ENCODE measurements around the gene CLEC16A. TPM values are rescaled to one million over a fixed set of nuclear protein-coding genes. Genes with fewer than 3 reads are reported as not detected.
"Not testable (repeated sequence)": the region's sequence is repeated elsewhere in the genome, so short reads cannot be mapped to it uniquely, and the experiment has no call there.

Gene CLEC16A
- total RNA-seq, 4 donors from 2014 or later = 20.3 to 25.7 (median 25.1) TPM

DNA sequence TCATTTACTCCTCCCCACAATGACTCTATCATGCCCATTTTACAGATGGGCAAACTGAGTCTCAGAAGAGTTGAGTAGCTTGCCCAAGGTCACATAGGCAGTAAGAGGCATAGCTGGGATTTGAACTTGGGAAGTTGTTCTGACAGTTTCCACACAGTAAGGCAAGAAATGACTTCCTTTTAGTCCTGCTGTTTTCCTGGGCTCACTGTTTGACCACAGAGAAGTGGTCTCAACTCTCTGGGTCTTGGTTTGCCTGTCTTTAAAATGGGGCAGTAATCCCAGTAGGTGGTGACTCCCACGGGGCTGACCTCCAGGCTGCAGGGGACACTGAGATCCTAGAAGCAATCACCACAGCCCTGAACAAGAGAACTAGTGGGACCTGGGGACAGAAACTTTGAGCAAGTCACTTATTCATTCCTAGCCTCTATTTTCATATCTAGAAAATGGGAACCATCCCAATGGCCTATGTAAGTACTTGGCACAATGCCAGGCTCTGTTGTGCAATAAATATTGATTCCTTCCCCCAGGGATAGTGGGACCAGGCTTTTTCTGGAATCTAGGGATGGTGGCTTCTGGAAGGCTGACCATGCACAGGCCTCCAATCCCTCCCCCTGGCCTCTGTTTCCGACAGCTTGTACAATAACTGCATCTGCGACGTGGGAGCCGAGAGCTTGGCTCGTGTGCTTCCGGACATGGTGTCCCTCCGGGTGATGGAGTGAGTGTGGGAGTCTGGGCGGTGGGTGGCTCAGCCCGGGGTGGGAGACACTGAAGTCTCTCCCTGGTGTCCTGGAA is 22.6 kb upstream of the CLEC16A start:
- Histone ChIP-seq H3K9me3 (no peaks in the 10 kb centered on the region), H3K4me3 (no peak overlapping the region), H3K4me1 (peaks cover 0 to 58% (median 15%) of the 10 kb centered on the region in 3 donors), H3K36me3 (peaks cover 0 to 37% (median 13%) of the 10 kb centered on the region in 3 donors), H3K27me3 (no peaks in the 10 kb centered on the region), H3K27ac (peak overlapping the region in 2 of 4 donors; percentile 27 to 40)
- no peak for DNase-seq
- no peak for TF ChIP-seq POLR2A (IDR thresholded peaks at IDR 0.05)
- intact Hi-C loops (cut with DNase I) = no loop called here
- whole genome bisulfite sequencing, 2 donors = 78 to 83% methylated on average over 7 to 10 of the region's 10 CpGs

DNA sequence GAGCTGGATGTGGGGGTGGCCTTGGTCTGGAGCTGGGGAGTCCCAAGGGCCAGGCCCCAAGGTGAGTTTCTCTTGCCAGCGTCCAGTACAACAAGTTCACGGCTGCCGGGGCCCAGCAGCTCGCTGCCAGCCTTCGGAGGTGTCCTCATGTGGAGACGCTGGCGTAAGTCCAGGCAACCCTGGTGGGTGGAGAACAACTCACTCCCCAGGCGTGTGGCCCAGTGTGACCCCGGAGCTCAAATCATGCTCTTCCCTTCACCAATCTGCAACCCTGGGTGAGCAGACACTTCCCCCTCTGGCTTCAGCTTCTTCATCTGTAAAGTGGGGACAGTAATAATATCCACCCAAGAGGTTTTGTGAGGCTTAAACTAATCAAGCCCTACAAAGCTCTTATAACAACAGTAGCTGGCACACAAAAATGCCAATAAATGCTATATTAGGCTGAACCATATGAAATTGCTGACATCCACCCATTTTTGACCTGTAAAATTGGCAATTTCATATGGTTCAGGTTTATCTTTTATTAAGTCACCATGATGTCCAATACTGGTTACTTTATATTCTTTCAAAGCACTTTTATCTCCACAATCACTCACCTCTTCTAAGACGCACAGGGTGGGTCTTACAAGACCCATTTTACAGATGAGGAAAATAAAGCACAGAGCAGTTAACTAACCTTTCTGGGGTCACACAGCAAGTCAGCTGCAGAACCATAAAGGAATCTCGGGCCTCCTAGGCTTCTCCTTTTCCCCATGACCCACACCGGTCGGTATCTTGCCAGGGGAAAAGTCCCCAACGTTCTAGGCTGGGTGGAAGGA is 21.8 kb upstream of the CLEC16A start:
- Histone ChIP-seq H3K27ac (peak overlapping the region in 2 of 4 donors; percentile 27 to 40), H3K4me1 (peaks cover 0 to 55% (median 15%) of the 10 kb centered on the region in 3 donors), H3K27me3 (no peaks in the 10 kb centered on the region), H3K9me3 (no peaks in the 10 kb centered on the region), H3K36me3 (peaks cover 0 to 45% (median 20%) of the 10 kb centered on the region in 3 donors), H3K4me3 (no peak overlapping the region)
- intact Hi-C loops (cut with DNase I) = no loop called here
- no peak for DNase-seq
- no peak for TF ChIP-seq POLR2A (IDR thresholded peaks at IDR 0.05)
- TF ChIP-seq, protein P1, sequence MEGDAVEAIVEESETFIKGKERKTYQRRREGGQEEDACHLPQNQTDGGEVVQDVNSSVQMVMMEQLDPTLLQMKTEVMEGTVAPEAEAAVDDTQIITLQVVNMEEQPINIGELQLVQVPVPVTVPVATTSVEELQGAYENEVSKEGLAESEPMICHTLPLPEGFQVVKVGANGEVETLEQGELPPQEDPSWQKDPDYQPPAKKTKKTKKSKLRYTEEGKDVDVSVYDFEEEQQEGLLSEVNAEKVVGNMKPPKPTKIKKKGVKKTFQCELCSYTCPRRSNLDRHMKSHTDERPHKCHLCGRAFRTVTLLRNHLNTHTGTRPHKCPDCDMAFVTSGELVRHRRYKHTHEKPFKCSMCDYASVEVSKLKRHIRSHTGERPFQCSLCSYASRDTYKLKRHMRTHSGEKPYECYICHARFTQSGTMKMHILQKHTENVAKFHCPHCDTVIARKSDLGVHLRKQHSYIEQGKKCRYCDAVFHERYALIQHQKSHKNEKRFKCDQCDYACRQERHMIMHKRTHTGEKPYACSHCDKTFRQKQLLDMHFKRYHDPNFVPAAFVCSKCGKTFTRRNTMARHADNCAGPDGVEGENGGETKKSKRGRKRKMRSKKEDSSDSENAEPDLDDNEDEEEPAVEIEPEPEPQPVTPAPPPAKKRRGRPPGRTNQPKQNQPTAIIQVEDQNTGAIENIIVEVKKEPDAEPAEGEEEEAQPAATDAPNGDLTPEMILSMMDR (IDR thresholded peaks at IDR 0.05) = no peak
- 75 to 85% methylated on average over 5 to 6 of the region's 14 CpGs for WGBS, 2 donors

DNA sequence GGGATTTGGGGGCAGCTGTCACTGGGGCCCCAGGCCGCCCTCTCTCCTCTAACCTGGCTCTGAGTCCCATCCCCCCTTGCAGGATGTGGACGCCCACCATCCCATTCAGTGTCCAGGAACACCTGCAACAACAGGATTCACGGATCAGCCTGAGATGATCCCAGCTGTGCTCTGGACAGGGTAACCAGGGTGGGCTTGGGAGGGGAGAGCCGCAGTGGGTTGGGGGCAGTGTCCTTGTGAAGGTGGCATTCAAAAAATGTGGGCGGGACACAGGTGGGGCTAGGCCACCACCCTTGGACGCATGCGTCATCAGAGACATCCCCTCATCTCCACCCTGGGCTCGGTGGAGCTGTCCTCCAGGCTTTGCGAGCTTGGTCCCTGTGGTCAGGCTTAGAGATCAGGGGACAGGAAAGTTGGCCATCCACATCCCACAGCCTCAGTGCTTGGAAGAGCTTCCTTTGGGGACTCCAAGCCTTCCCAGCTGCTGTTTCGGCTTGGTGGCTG is 21.2 kb upstream of the CLEC16A start:
- WGBS, 2 donors = 73 to 92% methylated on average over 5 to 6 of the region's 10 CpGs
- TF ChIP-seq, protein P1 (IDR thresholded peaks at IDR 0.05) = no peak
- no peak for TF ChIP-seq POLR2A (IDR thresholded peaks at IDR 0.05)
- Histone ChIP-seq H3K36me3 (peaks cover 0 to 52% (median 22%) of the 10 kb centered on the region in 3 donors), H3K27ac (peak overlapping the region in 3 of 4 donors; percentile 18 to 27 (median 27)), H3K4me1 (peaks cover 0 to 48% (median 15%) of the 10 kb centered on the region in 3 donors), H3K4me3 (no peak overlapping the region), H3K27me3 (no peaks in the 10 kb centered on the region), H3K9me3 (no peaks in the 10 kb centered on the region)
- intact Hi-C loops (cut with DNase I) = no loop called here
- DNase-seq = no peak

GRCh38 chr16:10923650-10924214 is 20.6 kb upstream of the CLEC16A start:
- intact Hi-C loops (cut with DNase I) = no loop called here
- Histone ChIP-seq H3K27me3 (no peaks in the 10 kb centered on the region), H3K27ac (peak overlapping the region in 3 of 4 donors; percentile 18 to 34 (median 27)), H3K36me3 (peaks cover 0 to 57% (median 22%) of the 10 kb centered on the region in 3 donors), H3K4me3 (no peak overlapping the region), H3K9me3 (no peaks in the 10 kb centered on the region), H3K4me1 (peaks cover 0 to 43% (median 10%) of the 10 kb centered on the region in 3 donors)
- TF ChIP-seq, protein P1 (IDR thresholded peaks at IDR 0.05) = no peak
- no peak for TF ChIP-seq POLR2A (IDR thresholded peaks at IDR 0.05)
- DNase-seq = no peak
- WGBS, 2 donors = 38 to 94% methylated on average over 2 to 9 of the region's 14 CpGs

DNA sequence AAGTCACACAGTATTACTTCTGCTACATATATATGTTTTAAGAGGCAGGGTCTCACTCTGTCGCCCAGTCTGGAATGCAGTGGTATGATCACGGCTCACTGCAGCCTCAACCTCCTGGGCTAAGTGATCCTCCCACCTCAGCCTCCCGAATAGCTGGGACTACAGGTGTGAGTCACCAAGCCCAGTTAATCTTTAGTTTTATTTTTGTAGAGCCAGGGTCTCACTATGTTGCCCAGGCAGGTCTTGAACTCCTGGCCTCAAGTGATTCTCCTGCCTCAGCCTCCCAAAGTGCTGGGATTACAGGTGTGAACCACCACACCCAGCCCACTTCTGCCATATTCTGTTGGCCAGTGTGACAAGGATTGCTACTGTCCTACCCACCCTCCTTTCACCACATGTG is 19.1 kb upstream of the CLEC16A start:
- H3K27me3 ChIP-seq; H3K27ac ChIP-seq; H3K9me3 ChIP-seq; intact Hi-C loops (cut with DNase I); DNase-seq; H3K4me3 ChIP-seq: not testable (repeated sequence)
- WGBS, 2 donors = 84 to 88% methylated on average over 3 of the region's 3 CpGs
- Histone ChIP-seq H3K36me3 (peaks cover 0 to 71% (median 22%) of the 10 kb centered on the region in 3 donors), H3K4me1 (peaks cover 0 to 49% (median 16%) of the 10 kb centered on the region in 3 donors)
